H9 (cell line): ENCODE measurements around the gene RAB17. TPM values are rescaled to one million over a fixed set of nuclear protein-coding genes. Genes with fewer than 3 reads are reported as not detected.
A peak's percentile ranks its signal among the peaks of the same experiment; 100 is the strongest.

Experiments used
- DNase-seq: peaks from one replicate; pipeline ENCODE4 v3.0.0-alpha.2; 2017
- H2AFZ ChIP-seq: one replicate; pipeline ENCODE4 v1.6.1; 2013; ENCODE audit warnings: mild to moderate bottlenecking, low read length, control low read depth, moderate library complexity
- H2AK5ac ChIP-seq: 2 replicates; pipeline ENCODE4 v1.6.1; 2013; ENCODE audit warnings: low read length, control low read depth, mixed read lengths; ENCODE audit not compliant: insufficient read length
- H2BK120ac ChIP-seq: one replicate; pipeline ENCODE4 v1.6.1; 2013; ENCODE audit warnings: low read depth, mild to moderate bottlenecking, low read length, control low read depth, inconsistent platforms; ENCODE audit not compliant: poor library complexity, severe bottlenecking
- H2BK12ac ChIP-seq: 2 replicates; pipeline ENCODE4 v1.6.1; 2013; ENCODE audit warnings: low read length, control low read depth, mixed read lengths, low read depth; ENCODE audit not compliant: insufficient read length
- H2BK15ac ChIP-seq: 2 replicates; pipeline ENCODE4 v1.6.1; 2013; ENCODE audit warnings: low read depth, low read length, control low read depth
- H2BK20ac ChIP-seq: one replicate; pipeline ENCODE4 v1.6.1; 2013; ENCODE audit warnings: low read depth, mild to moderate bottlenecking, low read length, control low read depth, inconsistent platforms; ENCODE audit not compliant: poor library complexity, severe bottlenecking
- H2BK5ac ChIP-seq: 2 replicates; pipeline ENCODE4 v1.6.1; 2013; ENCODE audit warnings: low read length, control low read depth, mixed read lengths; ENCODE audit not compliant: insufficient read length
- H3K14ac ChIP-seq: 2 replicates; pipeline ENCODE4 v1.6.1; 2013; ENCODE audit warnings: low read length, control low read depth; ENCODE audit not compliant: insufficient read depth
- H3K18ac ChIP-seq: 2 replicates; pipeline ENCODE4 v1.6.1; 2013; ENCODE audit warnings: low read depth, mild to moderate bottlenecking, mixed read lengths, low read length, control low read depth; ENCODE audit not compliant: insufficient read length
- H3K23ac ChIP-seq: 2 replicates; pipeline ENCODE4 v1.6.1; 2013; ENCODE audit warnings: low read length, control low read depth, mixed read lengths, low read depth; ENCODE audit not compliant: insufficient read length
- H3K23me2 ChIP-seq: 2 replicates; pipeline ENCODE4 v1.6.1; 2013; ENCODE audit warnings: low read depth, mild to moderate bottlenecking, mixed read lengths, low read length, control low read depth; ENCODE audit not compliant: insufficient read length, poor library complexity, severe bottlenecking
- H3K27ac ChIP-seq: 2 replicates; pipeline ENCODE4 v1.5.1; 2013; ENCODE audit warnings: low read length, control low read depth, mixed read lengths, low read depth; ENCODE audit not compliant: insufficient read length
- H3K27me3 ChIP-seq: 2 replicates; pipeline ENCODE4 v1.6.1; 2013; ENCODE audit warnings: low read length, control low read depth, inconsistent platforms; ENCODE audit not compliant: insufficient read depth
- H3K4ac ChIP-seq: 2 replicates; pipeline ENCODE4 v1.6.1; 2013; ENCODE audit warnings: low read depth, mild to moderate bottlenecking, control low read depth, inconsistent platforms, low read length, moderate library complexity
- H3K4me1 ChIP-seq: 2 replicates; pipeline ENCODE4 v1.6.1; 2013; ENCODE audit warnings: low read length, control low read depth, inconsistent platforms; ENCODE audit not compliant: insufficient read depth
- H3K4me2 ChIP-seq: 2 replicates; pipeline ENCODE4 v1.6.1; 2013; ENCODE audit warnings: low read length, control low read depth, mixed read lengths; ENCODE audit not compliant: insufficient read length, insufficient read depth
- H3K56ac ChIP-seq: 2 replicates; pipeline ENCODE4 v1.6.1; 2013; ENCODE audit warnings: low read depth, mild to moderate bottlenecking, mixed read lengths, low read length, control low read depth; ENCODE audit not compliant: insufficient read length
- H3K79me1 ChIP-seq: 2 replicates; pipeline ENCODE4 v1.6.1; 2013; ENCODE audit warnings: low read depth, mild to moderate bottlenecking, moderate library complexity, low read length, control low read depth, inconsistent platforms; ENCODE audit not compliant: insufficient read depth, poor library complexity, severe bottlenecking
- H3K79me2 ChIP-seq: 2 replicates; pipeline ENCODE4 v1.6.1; 2013; ENCODE audit warnings: low read length, control low read depth, inconsistent platforms; ENCODE audit not compliant: insufficient read depth
- H3K9ac ChIP-seq: 2 replicates; pipeline ENCODE4 v1.6.1; 2013; ENCODE audit warnings: low read length, control low read depth, mixed read lengths; ENCODE audit not compliant: insufficient read length; ENCODE audit errors: extremely low read depth
- H3K9me3 ChIP-seq: one replicate; pipeline ENCODE4 v1.6.1; 2013; ENCODE audit warnings: low read depth, low read length, inconsistent platforms; ENCODE audit not compliant: control insufficient read depth
- H3T11ph ChIP-seq: one replicate; pipeline ENCODE4 v1.6.1; 2013; ENCODE audit warnings: mild to moderate bottlenecking, low read length, control low read depth, inconsistent platforms
- H4K20me1 ChIP-seq: one replicate; pipeline ENCODE4 v1.6.1; 2013; ENCODE audit not compliant: control insufficient read depth, insufficient read length, insufficient read depth
- H4K5ac ChIP-seq: 2 replicates; pipeline ENCODE4 v1.6.1; 2013; ENCODE audit warnings: low read depth, mild to moderate bottlenecking, mixed read lengths, low read length, control low read depth; ENCODE audit not compliant: insufficient read length
- H4K8ac ChIP-seq: replicated peaks from 2 replicates; pipeline ENCODE4 v1.6.1; 2013; ENCODE audit warnings: low read length, control low read depth, mixed read lengths, low read depth; ENCODE audit not compliant: insufficient read length
- H4K91ac ChIP-seq: 2 replicates; pipeline ENCODE4 v1.6.1; 2013; ENCODE audit warnings: low read depth, mild to moderate bottlenecking, moderate library complexity, mixed read lengths, low read length, control low read depth; ENCODE audit not compliant: insufficient read length
- H3K27ac Mint-ChIP-seq, 3 experiments: 2 replicates in 2 of 3; 3 replicates in 1 of 3; pipeline ENCODE4 v1.8.0; 2020 to 2021; ENCODE audit warnings: mixed read lengths in 3 of 3, mild to moderate bottlenecking in 1 of 3, moderate library complexity in 1 of 3
- H3K27me3 Mint-ChIP-seq: 2 replicates; pipeline ENCODE4 v1.8.0; 2021; ENCODE audit warnings: low read depth, mild to moderate bottlenecking, moderate library complexity, mixed read lengths
- H3K36me3 Mint-ChIP-seq, 3 experiments: 2 replicates in 2 of 3; 3 replicates in 1 of 3; pipeline ENCODE4 v1.8.0; 2020 to 2021; ENCODE audit warnings: low read depth in 3 of 3, mixed read lengths in 3 of 3; ENCODE audit not compliant: insufficient read depth in 1 of 3
- H3K4me1 Mint-ChIP-seq, 2 experiments: 2 replicates each; pipeline ENCODE4 v1.8.0; 2020; ENCODE audit warnings: mixed read lengths in 2 of 2
- H3K4me3 Mint-ChIP-seq, 2 experiments: 2 replicates in 1 of 2; 3 replicates in 1 of 2; pipeline ENCODE4 v1.8.0; 2020 to 2021; ENCODE audit warnings: mild to moderate bottlenecking in 2 of 2, mixed read lengths in 2 of 2, moderate library complexity in 1 of 2
- H3K9me3 Mint-ChIP-seq, 2 experiments: 2 replicates in 1 of 2; 3 replicates in 1 of 2; pipeline ENCODE4 v1.8.0; 2020; ENCODE audit warnings: mild to moderate bottlenecking in 2 of 2, mixed read lengths in 2 of 2, moderate library complexity in 1 of 2
- CTCF ChIP-seq: fragments of 200-600 bp; sonication (generic); conservative IDR thresholded peaks from 3 replicates; pipeline ENCODE4 v1.8.0; 2021; ENCODE audit warnings: antibody characterized with exemption, mild to moderate bottlenecking
- WGBS: extraction: QIAGEN DNeasy Blood & Tissue Kit; methylation state at CpG from one replicate; pipeline ENCODE4 v1.1.7; 2013; ENCODE audit warnings: missing lambda C conversion rate, low lambda C conversion rate, mixed read lengths; ENCODE audit not compliant: insufficient read length; ENCODE audit errors: extremely low coverage; 5-methylcytosine and 5-hydroxymethylcytosine counted together
- total RNA-seq: library from RNA; stranded (reverse); gene quantifications from 2 replicates; pipeline ENCODE4 v1.2.1, GENCODE V29; 2021

Gene RAB17
- total RNA-seq, 1 experiment from 2014 or later = 31.9 TPM

GRCh38 chr2:237593036-237593435 is 2.5 kb upstream of the RAB17 start:
- H3K79me1 ChIP-seq = no peaks in the 10 kb centered on the region

More at GRCh38 chr2:237593036-237593435, 2.5 kb upstream of the RAB17 start:
- no peak overlapping the region for H3K4me3 Mint-ChIP-seq
- H3K23ac ChIP-seq = no peak overlapping the region
- H3K4me1 Mint-ChIP-seq = peaks cover 68 to 78% of the 10 kb centered on the region in 2 experiments
- no peak overlapping the region for H3K56ac ChIP-seq
- no peak overlapping the region for H3K9ac ChIP-seq
- no peak overlapping the region for H2BK20ac ChIP-seq
- H4K5ac ChIP-seq = no peak overlapping the region
- H4K91ac ChIP-seq = no peak overlapping the region
- H3K4ac ChIP-seq = no peak overlapping the region
- H4K8ac ChIP-seq = no peak overlapping the region
- peaks cover 4% of the 10 kb centered on the region for H3K23me2 ChIP-seq
- H3K9me3 ChIP-seq = no peaks in the 10 kb centered on the region
- no peak overlapping the region for H2BK120ac ChIP-seq
- no peak overlapping the region for H3K4me2 ChIP-seq
- H4K20me1 ChIP-seq = no peaks in the 10 kb centered on the region
- H3K36me3 Mint-ChIP-seq = peaks cover 0 to 3% (median 0%) of the 10 kb centered on the region in 3 experiments; a peak in 4 of 7 replicates
- no peak overlapping the region for H3K27ac ChIP-seq
- H3K14ac ChIP-seq = no peak overlapping the region
- H3K27me3 Mint-ChIP-seq = peaks cover 2% of the 10 kb centered on the region; the same call in 1 of the 2 replicates
- TF ChIP-seq CTCF = no peak
- 0 out of 5 replicates have a peak, but pooled peaks cover 0 to 3% of the 10 kb centered on the region in 2 experiments for H3K9me3 Mint-ChIP-seq
- H3K79me2 ChIP-seq = peaks cover 20% of the 10 kb centered on the region; the same call in 1 of the 2 replicates
- DNase-seq = no peak
- H2AK5ac ChIP-seq = no peak overlapping the region
- H2BK5ac ChIP-seq = no peak overlapping the region
- H3K27me3 ChIP-seq = no peaks in the 10 kb centered on the region
- no peak overlapping the region for H2BK12ac ChIP-seq
- no peak overlapping the region for H2AFZ ChIP-seq
- WGBS = no CpG with 5 or more reads among the region's 10 CpGs
- H3K27ac Mint-ChIP-seq = peak overlapping the region in 1 of 3 experiments; percentile 83; a peak in 2 of 7 replicates
- no peak overlapping the region for H2BK15ac ChIP-seq
- no peak overlapping the region for H3T11ph ChIP-seq
- peaks cover 14% of the 10 kb centered on the region; the same call in 1 of the 2 replicates for H3K4me1 ChIP-seq
- H3K18ac ChIP-seq = no peak overlapping the region
